ENCODE results near the gene PLCB4.

PLCB4 gene

GRCh38 chr20:9518576-9519175 lies 449.8 kb downstream of the PLCB4 start:
- no peak for DNase-seq (ENCODE audit: low read depth in 2 of 2)

DNA sequence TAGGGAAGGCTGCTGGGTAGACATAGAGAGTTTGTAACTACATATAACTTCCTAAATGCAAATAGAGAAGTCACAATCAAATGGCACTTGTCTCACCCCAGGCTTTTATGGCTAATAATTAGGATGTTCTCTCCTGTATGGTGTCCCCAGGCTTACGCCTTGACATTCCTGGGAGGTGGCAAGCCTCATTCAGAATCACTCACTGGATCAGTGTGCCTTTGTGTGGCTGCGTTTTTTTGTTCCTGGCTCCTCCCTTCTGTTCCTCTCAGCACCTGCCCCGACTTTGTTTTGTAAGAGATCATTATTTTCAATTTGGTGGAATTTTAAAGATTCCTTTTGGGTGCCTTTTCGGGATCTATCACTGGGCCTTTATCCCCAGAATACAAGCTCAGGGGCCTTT lies 451.2 kb downstream of the PLCB4 start:
- DNase-seq (ENCODE audit: low read depth in 2 of 2) = no peak

DNA sequence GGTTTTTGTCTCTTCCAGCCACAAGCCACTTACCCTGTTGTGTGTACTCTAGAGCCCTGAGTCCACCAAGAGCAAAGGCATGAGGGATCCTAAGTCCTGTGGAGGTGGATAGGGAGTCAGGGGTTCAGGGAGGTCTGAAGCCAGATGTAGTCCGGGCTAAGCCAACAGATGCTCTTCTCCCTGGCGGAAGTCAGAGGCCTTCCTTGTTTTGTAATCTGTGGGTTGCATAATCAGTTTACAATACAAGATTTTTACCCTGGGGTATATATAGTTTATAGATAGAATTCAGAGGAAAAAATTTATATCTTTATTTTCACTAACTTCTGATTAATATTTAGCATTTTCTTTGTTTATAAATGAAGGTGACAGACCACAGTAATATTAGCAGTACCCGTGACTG lies 454.7 kb downstream of the PLCB4 start:
- DNase-seq (ENCODE audit: low read depth in 2 of 2) = no peak
